OCI-LY7 (cell line): Measurements from ENCODE around the gene DDX10. TPM values are rescaled to one million over a fixed set of nuclear protein-coding genes. Genes with fewer than 3 reads are reported as not detected.

Experiments used
- BruUV-seq: library from RNA; stranded (reverse); fragments of 400-500 nt; replicated peaks from 2 replicates; lab custom pipeline; 2021; lab: Mats Ljungman, UMichigan
- CTCF ChIA-PET: fragments of 300-600 bp; sonication (Branson Sonifier 250); formaldehyde crosslinking; loops from one replicate; lab custom pipeline; 2022; ENCODE audit warnings: antibody characterized with exemption; ENCODE audit not compliant: unreplicated experiment; lab: Charles Lee
- POLR2A ChIA-PET: fragments of 300-600 bp; sonication (Branson Sonifier 250); formaldehyde crosslinking; loops from one replicate; lab custom pipeline; 2022; ENCODE audit warnings: antibody characterized with exemption; lab: Charles Lee
- DNase-seq: peaks from one replicate; pipeline ENCODE4 v3.0.0-alpha.2; 2015; ENCODE audit warnings: low spot score
- H2AFZ ChIP-seq: fragments of 200-600 bp; sonication (generic), shearing (Covaris generic); 2 replicates; pipeline ENCODE4 v1.6.1; 2014; ENCODE audit warnings: mild to moderate bottlenecking, antibody characterized with exemption, low read length, moderate library complexity
- H3K27ac ChIP-seq: fragments of 200-600 bp; sonication (generic); 2 replicates; pipeline ENCODE4 v1.5.1; 2014; ENCODE audit warnings: mixed run types, low read depth, mild to moderate bottlenecking, moderate library complexity, low read length, inconsistent platforms; ENCODE audit not compliant: poor library complexity, severe bottlenecking
- H3K36me3 ChIP-seq: fragments of 200-600 bp; sonication (generic); 2 replicates; pipeline ENCODE4 v1.6.1; 2014; ENCODE audit warnings: mild to moderate bottlenecking, antibody characterized with exemption, low read length, moderate library complexity, mixed read lengths; ENCODE audit not compliant: insufficient read depth
- H3K4me1 ChIP-seq: fragments of 200-600 bp; sonication (generic); 2 replicates; pipeline ENCODE4 v1.5.1; 2014; ENCODE audit warnings: mild to moderate bottlenecking, low read length; ENCODE audit not compliant: insufficient read depth, poor library complexity, severe bottlenecking
- H3K4me2 ChIP-seq: fragments of 200-600 bp; sonication (generic); 2 replicates; pipeline ENCODE4 v1.6.1; 2014; ENCODE audit warnings: mild to moderate bottlenecking, low read length
- H3K4me3 ChIP-seq: fragments of 200-600 bp; sonication (generic); 2 replicates; pipeline ENCODE4 v1.5.1; 2014; ENCODE audit warnings: mild to moderate bottlenecking, low read depth, low read length; ENCODE audit not compliant: poor library complexity, severe bottlenecking
- H3K79me2 ChIP-seq: fragments of 200-600 bp; sonication (generic); 2 replicates; pipeline ENCODE4 v1.6.1; 2016; ENCODE audit warnings: low read depth, mild to moderate bottlenecking, low read length, moderate library complexity, mixed read lengths; ENCODE audit not compliant: insufficient read depth
- H3K9me2 ChIP-seq: fragments of 200-600 bp; sonication (generic); 2 replicates; pipeline ENCODE4 v1.6.1; 2016; ENCODE audit warnings: mild to moderate bottlenecking, low read length, mixed read lengths; ENCODE audit not compliant: insufficient read depth
- H3K9me3 ChIP-seq: fragments of 200-600 bp; sonication (generic); 2 replicates; pipeline ENCODE4 v1.6.1; 2014; ENCODE audit warnings: mild to moderate bottlenecking, mixed run types, low read length, mixed read lengths
- H4K20me1 ChIP-seq: fragments of 200-600 bp; sonication (generic); 2 replicates; pipeline ENCODE4 v1.6.1; 2014; ENCODE audit warnings: mild to moderate bottlenecking, antibody characterized with exemption, low read length, moderate library complexity, mixed read lengths; ENCODE audit not compliant: insufficient read depth
- EZH2phosphoT487 ChIP-seq: fragments of 200-600 bp; sonication (generic); IDR thresholded peaks from 2 replicates; pipeline ENCODE4 v1.6.1; 2018; ENCODE audit warnings: low read depth, borderline replicate concordance, mild to moderate bottlenecking, mixed run types, antibody characterized with exemption, low read length, moderate library complexity, mixed read lengths
- intact Hi-C: fragments of 100-400 bp; cut with micrococcal nuclease; formaldehyde crosslinking; loops from one replicate; pipeline ENCODE4 v1.10.0; 2022; ENCODE audit not compliant: unreplicated experiment
- total RNA-seq, 2 experiments: library from RNA; depleted of rRNA in 1 of 2; stranded (reverse); fragments of >200 nt in 1 of 2; shearing (Covaris generic) in 1 of 2; gene quantifications; 2 replicates each; pipeline ENCODE4 v1.2.3, GENCODE V29; 2014 to 2022
- TF ChIP-seq, protein P1 (sequence below): fragments of 200-600 bp; sonication (generic); conservative IDR thresholded peaks from 2 replicates; pipeline ENCODE4 v1.5.1; 2014; ENCODE audit warnings: mild to moderate bottlenecking, antibody characterized with exemption, low read length, moderate library complexity, mixed read lengths

Gene DDX10
- total RNA-seq, 2 experiments from 2014 or later = 46.5 to 48.7 TPM

DNA sequence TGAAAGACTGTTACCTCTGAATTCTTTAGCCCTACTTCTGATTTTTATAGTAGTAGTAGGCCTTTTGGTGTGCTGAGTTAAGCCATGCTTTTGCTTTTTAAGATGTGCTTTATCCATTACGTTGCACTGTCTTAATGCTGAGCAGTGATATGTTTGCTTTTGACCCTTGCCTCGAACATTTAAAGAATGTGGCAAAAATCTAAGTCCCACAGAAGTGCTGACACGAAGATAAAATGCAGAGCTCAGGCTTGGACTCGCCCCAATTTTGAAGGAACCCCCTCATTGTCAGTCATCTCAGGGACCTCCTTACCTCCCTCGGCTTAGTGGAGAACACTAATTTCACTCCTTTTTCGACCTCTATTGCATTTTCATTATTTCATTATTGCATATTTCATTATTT, 272.9 kb downstream of the DDX10 start:
- H3K4me1 ChIP-seq = no peaks in the 10 kb centered on the region
- peaks cover 24% of the 10 kb centered on the region for H3K36me3 ChIP-seq
- intact Hi-C loops = no loop called here
- TF ChIP-seq, protein P1, sequence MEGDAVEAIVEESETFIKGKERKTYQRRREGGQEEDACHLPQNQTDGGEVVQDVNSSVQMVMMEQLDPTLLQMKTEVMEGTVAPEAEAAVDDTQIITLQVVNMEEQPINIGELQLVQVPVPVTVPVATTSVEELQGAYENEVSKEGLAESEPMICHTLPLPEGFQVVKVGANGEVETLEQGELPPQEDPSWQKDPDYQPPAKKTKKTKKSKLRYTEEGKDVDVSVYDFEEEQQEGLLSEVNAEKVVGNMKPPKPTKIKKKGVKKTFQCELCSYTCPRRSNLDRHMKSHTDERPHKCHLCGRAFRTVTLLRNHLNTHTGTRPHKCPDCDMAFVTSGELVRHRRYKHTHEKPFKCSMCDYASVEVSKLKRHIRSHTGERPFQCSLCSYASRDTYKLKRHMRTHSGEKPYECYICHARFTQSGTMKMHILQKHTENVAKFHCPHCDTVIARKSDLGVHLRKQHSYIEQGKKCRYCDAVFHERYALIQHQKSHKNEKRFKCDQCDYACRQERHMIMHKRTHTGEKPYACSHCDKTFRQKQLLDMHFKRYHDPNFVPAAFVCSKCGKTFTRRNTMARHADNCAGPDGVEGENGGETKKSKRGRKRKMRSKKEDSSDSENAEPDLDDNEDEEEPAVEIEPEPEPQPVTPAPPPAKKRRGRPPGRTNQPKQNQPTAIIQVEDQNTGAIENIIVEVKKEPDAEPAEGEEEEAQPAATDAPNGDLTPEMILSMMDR = no peak
- TF ChIP-seq EZH2phosphoT487 = no peak
- H3K27ac ChIP-seq = no peak overlapping the region
- CTCF ChIA-PET = no interaction called here
- no peak overlapping the region for H2AFZ ChIP-seq
- H3K9me3 ChIP-seq = no peaks in the 10 kb centered on the region
- no peaks in the 10 kb centered on the region for H3K79me2 ChIP-seq
- no peak overlapping the region for H3K4me2 ChIP-seq
- POLR2A ChIA-PET = no interaction called here
- no TSS peak for BruUV-seq
- no peak overlapping the region for H3K4me3 ChIP-seq
- H4K20me1 ChIP-seq = no peaks in the 10 kb centered on the region
- no peak for DNase-seq
- H3K9me2 ChIP-seq = no peaks in the 10 kb centered on the region

DNA sequence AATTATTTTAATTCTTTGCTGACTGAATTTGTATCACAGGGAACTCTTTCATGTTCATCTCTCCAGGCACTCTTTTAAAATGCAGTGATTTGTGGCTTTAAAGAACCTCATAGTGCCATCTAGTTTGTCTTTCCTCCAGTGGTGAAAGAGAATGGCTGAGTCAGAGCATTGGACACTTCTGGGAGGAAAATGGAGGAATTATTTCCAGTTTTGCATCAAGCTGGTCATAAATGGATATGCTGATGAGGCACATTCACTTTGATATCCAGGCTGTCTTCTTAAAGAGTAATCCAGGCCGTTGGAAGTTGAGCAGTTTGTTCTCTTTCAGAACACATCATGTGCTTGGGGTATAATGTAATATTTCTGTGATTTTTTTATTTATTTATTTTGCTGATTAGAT, 273.7 kb downstream of the DDX10 start:
- no peak overlapping the region for H2AFZ ChIP-seq
- no peak overlapping the region for H3K4me3 ChIP-seq
- DNase-seq = no peak
- H4K20me1 ChIP-seq = no peaks in the 10 kb centered on the region
- no TSS peak for BruUV-seq
- intact Hi-C loops = no loop called here
- H3K36me3 ChIP-seq = peaks cover 24% of the 10 kb centered on the region
- TF ChIP-seq, protein P1 = no peak
- TF ChIP-seq EZH2phosphoT487 = no peak
- no peak overlapping the region for H3K4me2 ChIP-seq
- H3K27ac ChIP-seq = no peak overlapping the region
- H3K79me2 ChIP-seq = no peaks in the 10 kb centered on the region
- ChIA-PET CTCF (no interaction called here), POLR2A (no interaction called here)
- H3K4me1 ChIP-seq = no peaks in the 10 kb centered on the region
- no peaks in the 10 kb centered on the region for H3K9me2 ChIP-seq
- H3K9me3 ChIP-seq = no peaks in the 10 kb centered on the region

DNA sequence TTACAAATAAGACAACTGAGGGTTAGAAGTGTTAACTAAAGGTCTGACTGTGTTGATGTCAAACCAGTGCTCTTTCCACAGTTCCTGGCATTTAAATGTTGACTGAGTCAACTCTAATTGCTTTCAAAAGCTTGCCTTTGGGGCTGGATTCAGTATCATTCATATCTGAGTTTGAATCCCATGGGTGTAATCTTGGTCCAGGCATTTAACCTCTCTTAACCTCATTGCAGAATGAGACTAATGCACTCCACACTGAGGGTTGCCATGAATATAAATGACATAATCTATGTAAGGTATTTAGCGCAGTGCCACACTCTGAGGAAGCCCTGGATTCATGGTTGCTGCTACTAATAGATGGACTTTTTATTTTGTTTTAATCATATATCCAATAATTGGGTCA, 274.3 kb downstream of the DDX10 start:
- intact Hi-C loops = no loop called here
- CTCF ChIA-PET = no interaction called here

More for the DNA sequence above, 274.3 kb downstream of the DDX10 start:
- no peak overlapping the region for H3K4me3 ChIP-seq
- no peak for TF ChIP-seq EZH2phosphoT487
- TF ChIP-seq, protein P1 = no peak
- no peak overlapping the region for H3K4me2 ChIP-seq
- no peak overlapping the region for H2AFZ ChIP-seq
- H3K36me3 ChIP-seq = peaks cover 24% of the 10 kb centered on the region
- POLR2A ChIA-PET = no interaction called here
- no TSS peak for BruUV-seq
- H4K20me1 ChIP-seq = no peaks in the 10 kb centered on the region
- no peaks in the 10 kb centered on the region for H3K4me1 ChIP-seq
- no peak overlapping the region for H3K27ac ChIP-seq
- no peaks in the 10 kb centered on the region for H3K79me2 ChIP-seq
- no peaks in the 10 kb centered on the region for H3K9me3 ChIP-seq
- no peaks in the 10 kb centered on the region for H3K9me2 ChIP-seq
- no peak for DNase-seq
